Measurements from ENCODE around the gene CLINT1. TPM values are rescaled to one million over a fixed set of nuclear protein-coding genes. Genes with fewer than 3 reads are reported as not detected.

The CLINT1 gene
- total RNA-seq, 1 donor from 2014 or later = 72.9 TPM

DNA sequence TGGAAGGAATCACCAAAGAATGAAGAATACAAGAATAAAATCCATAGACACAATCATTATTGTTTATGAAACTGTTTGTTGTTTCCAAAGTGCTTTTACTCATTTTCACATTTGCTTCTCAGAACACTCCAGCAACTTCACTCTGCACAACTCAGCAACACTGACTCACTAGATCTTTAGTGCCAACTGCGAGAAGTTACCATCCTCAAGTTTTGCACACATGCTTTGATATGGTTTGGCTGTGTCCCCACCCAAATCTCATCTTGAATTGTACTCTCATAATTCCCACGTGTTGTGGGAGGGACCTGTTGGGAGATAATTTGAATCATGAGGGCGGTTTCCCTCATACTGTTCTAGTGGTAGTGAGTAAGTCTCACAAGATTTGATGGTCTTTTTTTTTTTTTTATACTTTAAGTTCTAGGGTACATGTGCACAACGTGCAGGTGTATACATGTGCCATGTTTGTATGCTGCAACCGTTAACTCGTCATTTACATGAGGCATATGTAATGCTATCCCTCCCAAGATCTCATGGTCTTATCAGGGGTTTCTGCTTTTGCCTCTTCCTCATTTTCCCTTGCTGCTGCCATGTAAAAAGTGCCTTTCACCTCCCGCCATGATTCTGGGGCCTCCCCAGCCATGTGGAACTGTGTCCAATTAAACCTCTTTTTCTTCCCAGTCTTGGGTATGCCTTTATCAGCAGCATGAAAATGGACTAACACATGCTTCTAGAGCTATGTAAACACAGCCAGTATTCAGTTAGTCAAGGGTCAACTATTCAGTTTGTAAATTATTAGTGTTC, 36.9 kb downstream of the CLINT1 start:
- Mint-ChIP-seq H3K4me3 (ENCODE audit: unreplicated experiment) (no peak overlapping the region), H3K27me3 (ENCODE audit: unreplicated experiment) (peaks cover 2% of the 10 kb centered on the region), H3K9me3 (ENCODE audit: unreplicated experiment) (no peaks in the 10 kb centered on the region), H3K4me1 (ENCODE audit: unreplicated experiment) (no peaks in the 10 kb centered on the region), H3K36me3 (ENCODE audit: low read depth, unreplicated experiment) (no peaks in the 10 kb centered on the region), H3K27ac (ENCODE audit: unreplicated experiment) (no peak overlapping the region)
- TF ChIP-seq, protein P1, sequence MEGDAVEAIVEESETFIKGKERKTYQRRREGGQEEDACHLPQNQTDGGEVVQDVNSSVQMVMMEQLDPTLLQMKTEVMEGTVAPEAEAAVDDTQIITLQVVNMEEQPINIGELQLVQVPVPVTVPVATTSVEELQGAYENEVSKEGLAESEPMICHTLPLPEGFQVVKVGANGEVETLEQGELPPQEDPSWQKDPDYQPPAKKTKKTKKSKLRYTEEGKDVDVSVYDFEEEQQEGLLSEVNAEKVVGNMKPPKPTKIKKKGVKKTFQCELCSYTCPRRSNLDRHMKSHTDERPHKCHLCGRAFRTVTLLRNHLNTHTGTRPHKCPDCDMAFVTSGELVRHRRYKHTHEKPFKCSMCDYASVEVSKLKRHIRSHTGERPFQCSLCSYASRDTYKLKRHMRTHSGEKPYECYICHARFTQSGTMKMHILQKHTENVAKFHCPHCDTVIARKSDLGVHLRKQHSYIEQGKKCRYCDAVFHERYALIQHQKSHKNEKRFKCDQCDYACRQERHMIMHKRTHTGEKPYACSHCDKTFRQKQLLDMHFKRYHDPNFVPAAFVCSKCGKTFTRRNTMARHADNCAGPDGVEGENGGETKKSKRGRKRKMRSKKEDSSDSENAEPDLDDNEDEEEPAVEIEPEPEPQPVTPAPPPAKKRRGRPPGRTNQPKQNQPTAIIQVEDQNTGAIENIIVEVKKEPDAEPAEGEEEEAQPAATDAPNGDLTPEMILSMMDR (IDR thresholded peaks at IDR 0.05; ENCODE audit: unreplicated experiment) = no peak
- no peak for DNase-seq (ENCODE audit: low spot score)

DNA sequence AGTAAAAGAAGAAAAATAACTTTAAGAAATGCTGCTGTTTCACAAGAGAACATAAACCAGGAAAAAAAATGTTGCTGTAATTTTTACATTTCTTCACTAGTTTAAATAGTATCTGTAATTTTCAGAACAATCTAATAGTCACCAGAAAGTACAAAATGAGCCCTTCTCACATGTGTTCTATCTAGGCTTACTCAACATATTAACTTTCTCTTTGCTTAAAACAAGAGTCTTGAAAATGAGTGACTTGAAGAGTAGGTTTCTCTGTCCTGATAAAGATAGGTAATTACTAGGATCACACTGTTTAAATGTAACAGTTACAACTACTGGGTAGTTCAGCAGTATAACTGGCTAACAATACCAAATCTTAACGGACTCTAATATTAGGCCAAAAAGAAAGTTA, 37.5 kb downstream of the CLINT1 start:
- no peak for DNase-seq (ENCODE audit: low spot score)
- Mint-ChIP-seq H3K36me3 (ENCODE audit: low read depth, unreplicated experiment) (no peaks in the 10 kb centered on the region), H3K4me3 (ENCODE audit: unreplicated experiment) (no peak overlapping the region), H3K9me3 (ENCODE audit: unreplicated experiment) (no peaks in the 10 kb centered on the region), H3K27ac (ENCODE audit: unreplicated experiment) (no peak overlapping the region), H3K27me3 (ENCODE audit: unreplicated experiment) (peaks cover 2% of the 10 kb centered on the region), H3K4me1 (ENCODE audit: unreplicated experiment) (no peaks in the 10 kb centered on the region)
- TF ChIP-seq, protein P1 (IDR thresholded peaks at IDR 0.05; ENCODE audit: unreplicated experiment) = no peak

- H3K4me3 Mint-ChIP-seq (ENCODE audit: unreplicated experiment) = no peak overlapping the region
- TF ChIP-seq, protein P1 (IDR thresholded peaks at IDR 0.05; ENCODE audit: unreplicated experiment) = peak; percentile 65
- peak overlapping the region; percentile 77 for H3K27ac Mint-ChIP-seq (ENCODE audit: unreplicated experiment)
- no peaks in the 10 kb centered on the region for H3K9me3 Mint-ChIP-seq (ENCODE audit: unreplicated experiment)
- peaks cover 2% of the 10 kb centered on the region for H3K27me3 Mint-ChIP-seq (ENCODE audit: unreplicated experiment)
- DNase-seq (ENCODE audit: low spot score) = peak; percentile 34
- no peaks in the 10 kb centered on the region for H3K36me3 Mint-ChIP-seq (ENCODE audit: low read depth, unreplicated experiment)
- no peaks in the 10 kb centered on the region for H3K4me1 Mint-ChIP-seq (ENCODE audit: unreplicated experiment)
These were observed 38.2 kb downstream of the CLINT1 start for GRCh38 chr5:157820593-157821252.

- H3K9me3 Mint-ChIP-seq (ENCODE audit: unreplicated experiment) = no peaks in the 10 kb centered on the region
- H3K27ac Mint-ChIP-seq (ENCODE audit: unreplicated experiment) = no peak overlapping the region
- H3K4me3 Mint-ChIP-seq (ENCODE audit: unreplicated experiment) = no peak overlapping the region
- TF ChIP-seq, protein P1 (IDR thresholded peaks at IDR 0.05; ENCODE audit: unreplicated experiment) = no peak
- no peak for DNase-seq (ENCODE audit: low spot score)
- H3K4me1 Mint-ChIP-seq (ENCODE audit: unreplicated experiment) = no peaks in the 10 kb centered on the region
- no peaks in the 10 kb centered on the region for H3K36me3 Mint-ChIP-seq (ENCODE audit: low read depth, unreplicated experiment)
- peaks cover 2% of the 10 kb centered on the region for H3K27me3 Mint-ChIP-seq (ENCODE audit: unreplicated experiment)
These were observed 39.3 kb downstream of the CLINT1 start for GRCh38 chr5:157819502-157820115.
